GM10847 (cell line): ENCODE results near the gene ADCY9.

ENCODE experiments used
- POLR2A ChIP-seq: IDR thresholded peaks from 2 replicates; pipeline ENCODE4 v1.6.1; 2011; ENCODE audit not compliant: insufficient read length; ENCODE audit errors: extremely low read depth

ADCY9 gene

DNA sequence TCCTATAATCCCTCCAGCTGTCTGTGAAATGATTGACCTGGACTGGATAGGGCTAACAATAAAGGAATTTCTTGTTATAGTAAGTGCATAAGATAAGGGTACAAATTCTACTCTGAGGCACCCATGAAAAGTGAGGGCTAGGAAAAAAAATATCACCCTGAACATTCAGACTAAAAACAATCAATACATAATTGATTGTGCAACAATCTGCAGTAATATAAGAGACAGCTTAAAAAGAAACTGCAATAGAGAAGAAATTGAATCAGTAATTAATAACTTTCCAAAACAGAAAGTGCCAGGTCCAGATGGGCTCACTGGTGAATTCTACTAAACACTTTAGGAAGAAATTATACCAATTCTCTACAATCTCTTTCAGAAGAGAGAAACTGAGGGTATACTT lies 191.5 kb downstream of the ADCY9 start:
- TF ChIP-seq POLR2A = no peak

DNA sequence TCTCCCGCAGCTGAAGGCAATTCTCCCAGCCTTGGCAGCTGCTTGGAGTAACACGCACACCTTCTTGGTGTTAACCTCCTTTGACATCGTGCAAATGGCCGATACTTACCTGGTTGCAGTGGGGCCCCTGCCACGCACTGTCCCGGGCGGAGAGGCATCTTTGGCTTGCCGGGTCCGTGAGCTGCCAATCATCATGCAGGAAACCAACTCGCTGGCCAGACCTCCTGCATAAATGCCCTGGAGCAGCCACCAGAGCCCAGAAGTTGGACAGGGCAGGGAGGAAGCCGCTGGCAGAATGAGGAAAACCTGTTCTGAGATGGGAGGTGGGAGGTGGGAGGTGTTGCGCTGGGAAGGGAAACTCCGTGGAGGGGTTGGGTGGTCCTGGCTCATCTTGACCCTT lies 194.0 kb downstream of the ADCY9 start:
- no peak for TF ChIP-seq POLR2A

- TF ChIP-seq POLR2A = no peak
These were observed 196.0 kb downstream of the ADCY9 start for GRCh38 chr16:3920206-3920605.

DNA sequence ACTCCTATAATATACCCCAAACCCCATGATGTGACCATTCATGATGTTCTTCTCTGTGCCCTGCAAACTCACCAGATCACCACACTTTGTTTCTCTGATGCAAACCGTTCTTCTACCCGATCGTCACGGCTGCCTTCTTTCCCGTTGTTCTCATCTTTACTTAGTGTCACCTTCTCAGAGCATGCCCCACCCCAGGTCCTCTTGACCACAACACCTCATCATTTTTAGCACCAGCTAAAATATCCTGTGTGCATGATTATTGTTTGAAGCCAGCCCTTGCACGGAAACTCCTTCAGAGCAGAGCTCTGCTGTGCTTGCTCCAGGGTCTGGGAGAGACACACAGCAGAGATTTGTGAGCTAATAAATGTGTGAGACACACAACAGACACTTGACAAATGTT lies 196.8 kb downstream of the ADCY9 start:
- TF ChIP-seq POLR2A = no peak

DNA sequence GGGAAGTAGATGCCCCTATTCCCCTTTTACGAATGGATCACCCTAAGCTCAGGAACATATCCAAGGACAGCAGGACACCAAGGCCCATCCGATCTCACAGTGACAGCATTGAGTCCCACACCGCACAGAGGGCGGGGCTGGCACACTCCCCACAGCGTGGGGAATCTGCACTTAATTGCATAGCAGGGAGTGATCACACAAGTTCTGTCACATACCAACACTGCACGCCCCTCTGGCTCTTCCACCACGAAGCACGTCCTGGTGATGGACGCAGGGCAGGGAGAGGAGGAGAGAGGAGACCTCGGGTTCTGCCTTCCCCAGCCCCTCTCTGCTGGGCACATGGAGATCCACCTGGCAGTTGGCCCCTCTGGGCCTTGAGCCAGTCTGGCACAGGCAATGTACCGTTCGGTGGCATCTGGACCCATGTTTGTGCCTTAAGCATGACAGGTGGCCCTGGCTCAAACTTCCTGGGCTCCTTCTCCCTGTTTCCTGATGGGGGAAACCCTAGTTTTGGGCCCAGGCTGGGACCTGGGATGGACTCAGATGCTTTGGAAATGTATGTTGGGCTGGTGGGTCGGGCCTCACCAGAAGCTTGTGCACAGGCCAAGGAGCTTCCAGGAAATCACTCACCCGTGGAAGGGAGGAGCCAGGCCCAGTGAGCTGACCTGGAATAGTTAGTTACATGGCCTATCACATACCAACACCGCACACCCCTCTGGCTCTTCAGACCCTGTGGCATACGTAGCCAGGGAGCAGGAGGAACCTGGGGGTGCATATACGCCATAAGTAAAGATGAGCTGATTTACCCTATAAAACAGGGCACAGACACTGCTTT lies 200.6 kb downstream of the ADCY9 start:
- no peak for TF ChIP-seq POLR2A

DNA sequence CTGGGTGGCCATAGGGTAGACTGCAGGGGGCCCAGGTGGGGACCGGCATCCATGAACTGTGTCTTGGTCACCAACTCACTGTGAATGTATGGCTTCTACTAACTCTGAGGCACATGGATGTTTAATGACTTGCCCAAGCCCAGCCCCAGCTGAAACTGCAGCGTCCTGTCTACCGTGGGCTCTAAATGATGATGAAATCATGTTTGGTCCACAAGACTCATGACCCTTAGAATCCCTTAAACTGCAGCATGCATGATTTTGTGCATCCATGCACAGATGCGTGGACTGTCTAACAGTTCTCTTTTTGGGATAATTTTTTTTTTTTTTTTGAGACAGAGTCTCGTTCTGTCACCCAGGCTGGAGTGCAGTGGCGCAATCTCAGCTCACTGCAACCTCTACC lies 203.3 kb downstream of the ADCY9 start:
- no peak for TF ChIP-seq POLR2A
